Adrenal gland (tissue), 5 donors: ENCODE results near the gene FAT3.

Source experiments
- POLR2A ChIP-seq, 2 donors: fragments of 450-650 bp; IDR thresholded peaks; one replicate each; pipeline ENCODE4 v1.6.1; 2017; ENCODE audit warnings: antibody characterized with exemption in 2 of 2, mild to moderate bottlenecking in 2 of 2, moderate library complexity in 1 of 2
- TF ChIP-seq, protein P1 (sequence below), 6 experiments: fragments of 450-650 bp in 4 of 6; fragments of 200-600 bp in 2 of 6; sonication (generic) in 1 of 6; IDR thresholded peaks; 1 replicate in 5 of 6; 2 replicates in 1 of 6; pipeline versions ENCODE4 v1.5.1 to v1.8.0; 2016 to 2021; ENCODE audit warnings: antibody characterized with exemption in 6 of 6, mild to moderate bottlenecking in 2 of 6, moderate library complexity in 1 of 6
- donor health status: DM: no; HTN: no; CAD: no.

DNA sequence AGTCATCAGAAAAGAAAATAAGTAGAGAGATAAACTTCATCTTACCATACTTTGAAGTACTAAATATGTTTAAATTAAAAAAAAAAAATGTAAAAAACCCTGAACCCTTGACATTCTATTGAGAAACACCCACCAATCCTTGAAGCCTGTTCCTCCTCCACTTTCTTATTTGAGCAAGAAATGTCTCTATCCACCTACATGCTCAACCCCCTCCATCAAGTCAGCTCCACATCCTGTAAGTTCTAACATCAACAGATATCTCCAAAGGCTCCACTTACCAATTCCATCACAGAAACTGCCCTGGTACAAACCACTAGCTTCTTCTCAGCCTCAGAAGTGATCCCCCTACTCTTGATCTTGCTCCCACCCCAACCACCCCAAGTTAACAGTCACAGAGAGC is 32.5 kb upstream of the FAT3 start:
- TF ChIP-seq, protein P1, sequence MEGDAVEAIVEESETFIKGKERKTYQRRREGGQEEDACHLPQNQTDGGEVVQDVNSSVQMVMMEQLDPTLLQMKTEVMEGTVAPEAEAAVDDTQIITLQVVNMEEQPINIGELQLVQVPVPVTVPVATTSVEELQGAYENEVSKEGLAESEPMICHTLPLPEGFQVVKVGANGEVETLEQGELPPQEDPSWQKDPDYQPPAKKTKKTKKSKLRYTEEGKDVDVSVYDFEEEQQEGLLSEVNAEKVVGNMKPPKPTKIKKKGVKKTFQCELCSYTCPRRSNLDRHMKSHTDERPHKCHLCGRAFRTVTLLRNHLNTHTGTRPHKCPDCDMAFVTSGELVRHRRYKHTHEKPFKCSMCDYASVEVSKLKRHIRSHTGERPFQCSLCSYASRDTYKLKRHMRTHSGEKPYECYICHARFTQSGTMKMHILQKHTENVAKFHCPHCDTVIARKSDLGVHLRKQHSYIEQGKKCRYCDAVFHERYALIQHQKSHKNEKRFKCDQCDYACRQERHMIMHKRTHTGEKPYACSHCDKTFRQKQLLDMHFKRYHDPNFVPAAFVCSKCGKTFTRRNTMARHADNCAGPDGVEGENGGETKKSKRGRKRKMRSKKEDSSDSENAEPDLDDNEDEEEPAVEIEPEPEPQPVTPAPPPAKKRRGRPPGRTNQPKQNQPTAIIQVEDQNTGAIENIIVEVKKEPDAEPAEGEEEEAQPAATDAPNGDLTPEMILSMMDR (IDR thresholded peaks at IDR 0.05) = no peak
- no peak for TF ChIP-seq POLR2A (IDR thresholded peaks at IDR 0.05)
